Measurements from ENCODE around the gene ATP5F1B. TPM values are rescaled to one million over a fixed set of nuclear protein-coding genes. Genes with fewer than 3 reads are reported as not detected.
A peak's percentile ranks its signal among the peaks of the same experiment; 100 is the strongest.

ATP5F1B gene
- polyA plus RNA-seq, 2 donors, result 222 to 636 TPM

- Histone ChIP-seq H3K36me3 (ENCODE audit: control insufficient read depth in 2 of 2, insufficient read depth in 2 of 2, low read length in 1 of 2) (peaks cover 71 to 73% of the 10 kb centered on the region in 2 donors), H3K9me3 (ENCODE audit: control insufficient read depth in 2 of 2, insufficient read depth in 1 of 2, low read depth in 1 of 2, low read length in 1 of 2) (no peaks in the 10 kb centered on the region), H3K4me1 (ENCODE audit: control insufficient read depth in 2 of 2, insufficient read depth in 2 of 2, low read length in 1 of 2) (no peaks in the 10 kb centered on the region), H3K27ac (ENCODE audit: low read depth in 2 of 2, low read length in 1 of 2) (no peak overlapping the region), H3K27me3 (ENCODE audit: control insufficient read depth in 1 of 2, insufficient read depth in 2 of 2, low read length in 2 of 2) (no peaks in the 10 kb centered on the region), H3K4me3 (ENCODE audit: low read depth in 1 of 2, low read length in 2 of 2) (no peak overlapping the region)
- WGBS, 2 donors, result 70 to 80% methylated on average over 3 of the region's 3 CpGs
These were observed 44.3 kb downstream of the ATP5F1B start for GRCh38 chr12:56601503-56601902.

- H3K27ac ChIP-seq (ENCODE audit: low read depth in 2 of 2, low read length in 1 of 2), result no peak overlapping the region
- WGBS, 2 donors, result 77 to 79% methylated on average over 6 of the region's 6 CpGs
- no peak overlapping the region for H3K4me3 ChIP-seq (ENCODE audit: low read depth in 1 of 2, low read length in 2 of 2)
- H3K36me3 ChIP-seq (ENCODE audit: control insufficient read depth in 2 of 2, insufficient read depth in 2 of 2, low read length in 1 of 2), result peaks cover 67 to 69% of the 10 kb centered on the region in 2 donors
- no peaks in the 10 kb centered on the region for H3K4me1 ChIP-seq (ENCODE audit: control insufficient read depth in 2 of 2, insufficient read depth in 2 of 2, low read length in 1 of 2)
- H3K27me3 ChIP-seq (ENCODE audit: control insufficient read depth in 1 of 2, insufficient read depth in 2 of 2, low read length in 2 of 2), result no peaks in the 10 kb centered on the region
- H3K9me3 ChIP-seq (ENCODE audit: control insufficient read depth in 2 of 2, insufficient read depth in 1 of 2, low read depth in 1 of 2, low read length in 1 of 2), result no peaks in the 10 kb centered on the region
These were observed 45.0 kb downstream of the ATP5F1B start for GRCh38 chr12:56600753-56601152.

GRCh38 chr12:56599797-56600196 is 46.0 kb downstream of the ATP5F1B start:
- Histone ChIP-seq H3K27ac (ENCODE audit: low read depth in 2 of 2, low read length in 1 of 2) (no peak overlapping the region), H3K9me3 (ENCODE audit: control insufficient read depth in 2 of 2, insufficient read depth in 1 of 2, low read depth in 1 of 2, low read length in 1 of 2) (no peaks in the 10 kb centered on the region), H3K4me3 (ENCODE audit: low read depth in 1 of 2, low read length in 2 of 2) (no peak overlapping the region), H3K36me3 (ENCODE audit: control insufficient read depth in 2 of 2, insufficient read depth in 2 of 2, low read length in 1 of 2) (peaks cover 61 to 68% of the 10 kb centered on the region in 2 donors), H3K4me1 (ENCODE audit: control insufficient read depth in 2 of 2, insufficient read depth in 2 of 2, low read length in 1 of 2) (no peaks in the 10 kb centered on the region), H3K27me3 (ENCODE audit: control insufficient read depth in 1 of 2, insufficient read depth in 2 of 2, low read length in 2 of 2) (no peaks in the 10 kb centered on the region)
- 70 to 78% methylated on average over 10 of the region's 10 CpGs for WGBS, 2 donors

GRCh38 chr12:56599041-56599440 is 46.7 kb downstream of the ATP5F1B start:
- peaks cover 54 to 61% of the 10 kb centered on the region in 2 donors for H3K36me3 ChIP-seq (ENCODE audit: control insufficient read depth in 2 of 2, insufficient read depth in 2 of 2, low read length in 1 of 2)
- H3K9me3 ChIP-seq (ENCODE audit: control insufficient read depth in 2 of 2, insufficient read depth in 1 of 2, low read depth in 1 of 2, low read length in 1 of 2), result no peaks in the 10 kb centered on the region
- H3K4me1 ChIP-seq (ENCODE audit: control insufficient read depth in 2 of 2, insufficient read depth in 2 of 2, low read length in 1 of 2), result no peaks in the 10 kb centered on the region
- 94% methylated on average over 15 of the region's 15 CpGs for whole genome bisulfite sequencing, 2 donors
- H3K27ac ChIP-seq (ENCODE audit: low read depth in 2 of 2, low read length in 1 of 2), result no peak overlapping the region
- H3K4me3 ChIP-seq (ENCODE audit: low read depth in 1 of 2, low read length in 2 of 2), result no peak overlapping the region
- H3K27me3 ChIP-seq (ENCODE audit: control insufficient read depth in 1 of 2, insufficient read depth in 2 of 2, low read length in 2 of 2), result no peaks in the 10 kb centered on the region

GRCh38 chr12:56596815-56597214 is 49.0 kb downstream of the ATP5F1B start:
- H3K9me3 ChIP-seq (ENCODE audit: control insufficient read depth in 2 of 2, insufficient read depth in 1 of 2, low read depth in 1 of 2, low read length in 1 of 2), result no peaks in the 10 kb centered on the region
- peaks cover 42 to 47% of the 10 kb centered on the region in 2 donors for H3K36me3 ChIP-seq (ENCODE audit: control insufficient read depth in 2 of 2, insufficient read depth in 2 of 2, low read length in 1 of 2)
- H3K4me1 ChIP-seq (ENCODE audit: control insufficient read depth in 2 of 2, insufficient read depth in 2 of 2, low read length in 1 of 2), result no peaks in the 10 kb centered on the region
- H3K27ac ChIP-seq (ENCODE audit: low read depth in 2 of 2, low read length in 1 of 2), result no peak overlapping the region
- 49 to 58% methylated on average over 3 of the region's 3 CpGs for WGBS, 2 donors
- H3K27me3 ChIP-seq (ENCODE audit: control insufficient read depth in 1 of 2, insufficient read depth in 2 of 2, low read length in 2 of 2), result no peaks in the 10 kb centered on the region
- H3K4me3 ChIP-seq (ENCODE audit: low read depth in 1 of 2, low read length in 2 of 2), result no peak overlapping the region

- H3K4me1 ChIP-seq (ENCODE audit: control insufficient read depth in 2 of 2, insufficient read depth in 2 of 2, low read length in 1 of 2), result no peaks in the 10 kb centered on the region
- no peaks in the 10 kb centered on the region for H3K9me3 ChIP-seq (ENCODE audit: control insufficient read depth in 2 of 2, insufficient read depth in 1 of 2, low read depth in 1 of 2, low read length in 1 of 2)
- no peaks in the 10 kb centered on the region for H3K27me3 ChIP-seq (ENCODE audit: control insufficient read depth in 1 of 2, insufficient read depth in 2 of 2, low read length in 2 of 2)
- peaks cover 22 to 23% of the 10 kb centered on the region in 2 donors for H3K36me3 ChIP-seq (ENCODE audit: control insufficient read depth in 2 of 2, insufficient read depth in 2 of 2, low read length in 1 of 2)
- no peak overlapping the region for H3K4me3 ChIP-seq (ENCODE audit: low read depth in 1 of 2, low read length in 2 of 2)
- peak overlapping the region in 1 of 2 donors; percentile 17 for H3K27ac ChIP-seq (ENCODE audit: low read depth in 2 of 2, low read length in 1 of 2)
- WGBS, 2 donors, result 41 to 48% methylated on average over 8 of the region's 8 CpGs
These were observed 51.7 kb downstream of the ATP5F1B start for GRCh38 chr12:56593909-56594621.

GRCh38 chr12:56591961-56592360 is 53.8 kb downstream of the ATP5F1B start:
- H3K4me1 ChIP-seq (ENCODE audit: control insufficient read depth in 2 of 2, insufficient read depth in 2 of 2, low read length in 1 of 2), result no peaks in the 10 kb centered on the region
- H3K4me3 ChIP-seq (ENCODE audit: low read depth in 1 of 2, low read length in 2 of 2), result no peak overlapping the region
- H3K27ac ChIP-seq (ENCODE audit: low read depth in 2 of 2, low read length in 1 of 2), result no peak overlapping the region
- H3K9me3 ChIP-seq (ENCODE audit: control insufficient read depth in 2 of 2, insufficient read depth in 1 of 2, low read depth in 1 of 2, low read length in 1 of 2), result no peaks in the 10 kb centered on the region
- peaks cover 11 to 17% of the 10 kb centered on the region in 2 donors for H3K36me3 ChIP-seq (ENCODE audit: control insufficient read depth in 2 of 2, insufficient read depth in 2 of 2, low read length in 1 of 2)
- H3K27me3 ChIP-seq (ENCODE audit: control insufficient read depth in 1 of 2, insufficient read depth in 2 of 2, low read length in 2 of 2), result no peaks in the 10 kb centered on the region

- Histone ChIP-seq H3K27ac (ENCODE audit: low read depth in 2 of 2, low read length in 1 of 2) (no peak overlapping the region), H3K4me1 (ENCODE audit: control insufficient read depth in 2 of 2, insufficient read depth in 2 of 2, low read length in 1 of 2) (no peaks in the 10 kb centered on the region), H3K36me3 (ENCODE audit: control insufficient read depth in 2 of 2, insufficient read depth in 2 of 2, low read length in 1 of 2) (peaks cover 9 to 13% of the 10 kb centered on the region in 2 donors), H3K9me3 (ENCODE audit: control insufficient read depth in 2 of 2, insufficient read depth in 1 of 2, low read depth in 1 of 2, low read length in 1 of 2) (no peaks in the 10 kb centered on the region), H3K27me3 (ENCODE audit: control insufficient read depth in 1 of 2, insufficient read depth in 2 of 2, low read length in 2 of 2) (no peaks in the 10 kb centered on the region), H3K4me3 (ENCODE audit: low read depth in 1 of 2, low read length in 2 of 2) (no peak overlapping the region)
- 76 to 80% methylated on average over 5 of the region's 5 CpGs for WGBS, 2 donors
These were observed 54.7 kb downstream of the ATP5F1B start for GRCh38 chr12:56591126-56591525.

- no peaks in the 10 kb centered on the region for H3K4me1 ChIP-seq (ENCODE audit: control insufficient read depth in 2 of 2, insufficient read depth in 2 of 2, low read length in 1 of 2)
- no peak overlapping the region for H3K27ac ChIP-seq (ENCODE audit: low read depth in 2 of 2, low read length in 1 of 2)
- H3K27me3 ChIP-seq (ENCODE audit: control insufficient read depth in 1 of 2, insufficient read depth in 2 of 2, low read length in 2 of 2), result no peaks in the 10 kb centered on the region
- 57 to 68% methylated on average over 3 of the region's 3 CpGs for whole genome bisulfite sequencing, 2 donors
- H3K36me3 ChIP-seq (ENCODE audit: control insufficient read depth in 2 of 2, insufficient read depth in 2 of 2, low read length in 1 of 2), result peaks cover 9 to 10% of the 10 kb centered on the region in 2 donors
- no peak overlapping the region for H3K4me3 ChIP-seq (ENCODE audit: low read depth in 1 of 2, low read length in 2 of 2)
- no peaks in the 10 kb centered on the region for H3K9me3 ChIP-seq (ENCODE audit: control insufficient read depth in 2 of 2, insufficient read depth in 1 of 2, low read depth in 1 of 2, low read length in 1 of 2)
These were observed 55.5 kb downstream of the ATP5F1B start for GRCh38 chr12:56590237-56590830.

GRCh38 chr12:56589783-56590182 is 56.0 kb downstream of the ATP5F1B start:
- WGBS, 2 donors, result 86 to 94% methylated on average over 1 of the region's 1 CpG
- Histone ChIP-seq H3K27me3 (ENCODE audit: control insufficient read depth in 1 of 2, insufficient read depth in 2 of 2, low read length in 2 of 2) (no peaks in the 10 kb centered on the region), H3K4me3 (ENCODE audit: low read depth in 1 of 2, low read length in 2 of 2) (no peak overlapping the region), H3K9me3 (ENCODE audit: control insufficient read depth in 2 of 2, insufficient read depth in 1 of 2, low read depth in 1 of 2, low read length in 1 of 2) (no peaks in the 10 kb centered on the region), H3K36me3 (ENCODE audit: control insufficient read depth in 2 of 2, insufficient read depth in 2 of 2, low read length in 1 of 2) (peaks cover 9 to 10% of the 10 kb centered on the region in 2 donors), H3K27ac (ENCODE audit: low read depth in 2 of 2, low read length in 1 of 2) (no peak overlapping the region), H3K4me1 (ENCODE audit: control insufficient read depth in 2 of 2, insufficient read depth in 2 of 2, low read length in 1 of 2) (no peaks in the 10 kb centered on the region)

Measured in esophagus (tissue), 2 donors.